Measurements from ENCODE around the gene OR10G3.

OR10G3 gene

DNA sequence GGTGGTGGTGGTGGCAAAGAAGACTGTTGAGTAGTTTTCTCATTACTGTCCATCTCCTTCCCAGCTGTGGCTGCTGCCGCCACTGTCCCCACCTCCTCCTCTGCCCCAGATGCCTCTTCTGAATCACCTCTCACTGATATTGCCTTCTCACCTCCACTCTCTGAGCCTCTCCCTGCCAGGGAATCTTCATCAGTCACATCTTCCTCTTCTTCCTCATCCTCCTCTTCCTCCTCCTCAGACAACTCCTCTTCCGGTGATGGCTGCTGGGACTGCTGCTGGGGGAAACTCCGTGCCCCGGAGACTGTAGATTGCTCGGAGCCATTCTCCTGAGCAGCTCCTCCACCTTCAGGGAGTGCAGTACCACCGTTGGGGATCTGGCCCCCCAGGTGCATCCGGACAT is 56.7 kb downstream of the OR10G3 start:
- H3K4me2 ChIP-seq (ENCODE audit: low read length): no peak overlapping the region
- H3K4me1 ChIP-seq (ENCODE audit: control insufficient read depth, low read length): peaks cover 24% of the 10 kb centered on the region
- H3K9me3 ChIP-seq (ENCODE audit: control insufficient read depth, insufficient read depth, low read length): no peaks in the 10 kb centered on the region
- H3K27ac ChIP-seq (ENCODE audit: low read depth, low read length): no peak overlapping the region
- H3K4me3 ChIP-seq (ENCODE audit: low read length): no peak overlapping the region
- H3K27me3 ChIP-seq (ENCODE audit: control insufficient read depth, low read length): no peaks in the 10 kb centered on the region
- peaks cover 3% of the 10 kb centered on the region; the same call in 1 of the 2 replicates for H3F3A ChIP-seq (ENCODE audit: control insufficient read depth, insufficient read depth)
- peaks cover 4% of the 10 kb centered on the region for H3K79me2 ChIP-seq (ENCODE audit: control insufficient read depth, low read length)
- TF ChIP-seq EZH2phosphoT487 (IDR thresholded peaks at IDR 0.05; ENCODE audit: borderline replicate concordance, low read length): no peak
- TF ChIP-seq, protein P1, sequence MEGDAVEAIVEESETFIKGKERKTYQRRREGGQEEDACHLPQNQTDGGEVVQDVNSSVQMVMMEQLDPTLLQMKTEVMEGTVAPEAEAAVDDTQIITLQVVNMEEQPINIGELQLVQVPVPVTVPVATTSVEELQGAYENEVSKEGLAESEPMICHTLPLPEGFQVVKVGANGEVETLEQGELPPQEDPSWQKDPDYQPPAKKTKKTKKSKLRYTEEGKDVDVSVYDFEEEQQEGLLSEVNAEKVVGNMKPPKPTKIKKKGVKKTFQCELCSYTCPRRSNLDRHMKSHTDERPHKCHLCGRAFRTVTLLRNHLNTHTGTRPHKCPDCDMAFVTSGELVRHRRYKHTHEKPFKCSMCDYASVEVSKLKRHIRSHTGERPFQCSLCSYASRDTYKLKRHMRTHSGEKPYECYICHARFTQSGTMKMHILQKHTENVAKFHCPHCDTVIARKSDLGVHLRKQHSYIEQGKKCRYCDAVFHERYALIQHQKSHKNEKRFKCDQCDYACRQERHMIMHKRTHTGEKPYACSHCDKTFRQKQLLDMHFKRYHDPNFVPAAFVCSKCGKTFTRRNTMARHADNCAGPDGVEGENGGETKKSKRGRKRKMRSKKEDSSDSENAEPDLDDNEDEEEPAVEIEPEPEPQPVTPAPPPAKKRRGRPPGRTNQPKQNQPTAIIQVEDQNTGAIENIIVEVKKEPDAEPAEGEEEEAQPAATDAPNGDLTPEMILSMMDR (IDR thresholded peaks at IDR 0.05; ENCODE audit: low read depth, low read length, poor library complexity, severe bottlenecking): no peak
- H4K20me1 ChIP-seq (ENCODE audit: control insufficient read depth, insufficient read depth, low read depth, low read length): no peaks in the 10 kb centered on the region
- no peaks in the 10 kb centered on the region for H3K9me2 ChIP-seq (replicated peaks; ENCODE audit: control insufficient read depth, low read length)
- H3K36me3 ChIP-seq (ENCODE audit: control insufficient read depth, low read length): 0 out of 2 replicates have a peak, but pooled peaks cover 4% of the 10 kb centered on the region

DNA sequence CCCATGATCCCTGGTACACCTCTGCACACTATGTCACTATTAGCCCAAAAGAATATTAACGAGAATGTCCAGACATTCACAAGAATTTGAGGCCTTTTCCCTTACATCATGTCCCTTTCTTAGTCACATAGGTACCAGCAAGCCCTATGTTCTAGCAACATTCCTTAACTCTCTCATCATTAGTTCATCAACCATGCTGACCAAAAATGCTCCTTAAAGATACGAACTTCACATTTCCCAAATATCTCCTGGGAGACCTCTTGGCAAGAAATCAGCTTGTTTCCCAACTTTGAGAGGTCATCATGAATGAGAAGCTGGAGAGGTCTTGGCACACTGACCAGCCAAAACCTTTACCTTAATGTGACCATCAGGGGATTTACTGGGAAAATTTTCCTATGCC is 58.4 kb downstream of the OR10G3 start:
- no peaks in the 10 kb centered on the region for H3K9me2 ChIP-seq (replicated peaks; ENCODE audit: control insufficient read depth, low read length)
- no peak overlapping the region for H3K4me3 ChIP-seq (ENCODE audit: low read length)

DNA sequence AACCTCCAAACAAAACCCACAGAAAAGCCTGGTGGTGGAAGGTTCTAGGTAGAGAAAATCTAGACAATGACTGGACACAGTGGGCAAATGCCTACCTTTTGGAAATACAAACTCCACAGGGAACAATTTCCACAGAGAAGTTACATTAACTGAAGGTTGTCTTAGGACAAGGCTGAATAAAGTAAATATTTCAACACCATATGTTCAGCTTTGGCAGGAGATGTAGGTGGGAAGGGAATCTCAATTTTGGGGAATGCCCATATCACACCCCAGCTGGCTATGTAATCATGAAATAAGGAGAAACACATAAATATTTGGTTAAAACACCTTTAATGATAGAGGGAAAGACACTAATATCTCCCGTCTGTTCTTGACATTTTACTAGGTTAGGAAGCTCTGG is 59.1 kb downstream of the OR10G3 start:
- no peak overlapping the region for H3K4me2 ChIP-seq (ENCODE audit: low read length)
- H3K4me1 ChIP-seq (ENCODE audit: control insufficient read depth, low read length): peaks cover 5% of the 10 kb centered on the region; the same call in 1 of the 2 replicates
- peaks cover 4% of the 10 kb centered on the region for H3K79me2 ChIP-seq (ENCODE audit: control insufficient read depth, low read length)
- 0 out of 2 replicates have a peak, but pooled peaks cover 4% of the 10 kb centered on the region for H3K36me3 ChIP-seq (ENCODE audit: control insufficient read depth, low read length)
- TF ChIP-seq, protein P1 (IDR thresholded peaks at IDR 0.05; ENCODE audit: low read depth, low read length, poor library complexity, severe bottlenecking): no peak
- no peak for TF ChIP-seq EZH2phosphoT487 (IDR thresholded peaks at IDR 0.05; ENCODE audit: borderline replicate concordance, low read length)
- no peak overlapping the region for H3K4me3 ChIP-seq (ENCODE audit: low read length)
- no peaks in the 10 kb centered on the region for H3K9me2 ChIP-seq (replicated peaks; ENCODE audit: control insufficient read depth, low read length)
- no peak overlapping the region for H3K27ac ChIP-seq (ENCODE audit: low read depth, low read length)
- no peaks in the 10 kb centered on the region for H3K9me3 ChIP-seq (ENCODE audit: control insufficient read depth, insufficient read depth, low read length)
- no peaks in the 10 kb centered on the region for H4K20me1 ChIP-seq (ENCODE audit: control insufficient read depth, insufficient read depth, low read depth, low read length)
- H3K27me3 ChIP-seq (ENCODE audit: control insufficient read depth, low read length): no peaks in the 10 kb centered on the region
- H3F3A ChIP-seq (ENCODE audit: control insufficient read depth, insufficient read depth): no peaks in the 10 kb centered on the region

More for the DNA sequence above, 58.4 kb downstream of the OR10G3 start:
- Histone ChIP-seq H4K20me1 (ENCODE audit: control insufficient read depth, insufficient read depth, low read depth, low read length) (no peaks in the 10 kb centered on the region), H3K27ac (ENCODE audit: low read depth, low read length) (no peak overlapping the region), H3K36me3 (ENCODE audit: control insufficient read depth, low read length) (0 out of 2 replicates have a peak, but pooled peaks cover 4% of the 10 kb centered on the region), H3K27me3 (ENCODE audit: control insufficient read depth, low read length) (no peaks in the 10 kb centered on the region), H3F3A (ENCODE audit: control insufficient read depth, insufficient read depth) (no peaks in the 10 kb centered on the region), H3K9me3 (ENCODE audit: control insufficient read depth, insufficient read depth, low read length) (no peaks in the 10 kb centered on the region), H3K4me2 (ENCODE audit: low read length) (no peak overlapping the region), H3K4me1 (ENCODE audit: control insufficient read depth, low read length) (peaks cover 7% of the 10 kb centered on the region), H3K79me2 (ENCODE audit: control insufficient read depth, low read length) (peaks cover 4% of the 10 kb centered on the region)
- TF ChIP-seq, protein P1 (IDR thresholded peaks at IDR 0.05; ENCODE audit: low read depth, low read length, poor library complexity, severe bottlenecking): no peak
- TF ChIP-seq EZH2phosphoT487 (IDR thresholded peaks at IDR 0.05; ENCODE audit: borderline replicate concordance, low read length): no peak
